ENCODE data around the gene COQ8B. TPM values are rescaled to one million over a fixed set of nuclear protein-coding genes. Genes with fewer than 3 reads are reported as not detected.
A peak's percentile ranks its signal among the peaks of the same experiment; 100 is the strongest.

Gene COQ8B
- total and polyA plus RNA-seq, 9 donors: 18.2 to 26.5 (median 23.3) TPM

- H3K4me3 ChIP-seq (ENCODE audit: low read length): no peak overlapping the region
- no peaks in the 10 kb centered on the region for H3K27me3 ChIP-seq (ENCODE audit: control insufficient read depth, insufficient read depth, low read length)
- peaks cover 4% of the 10 kb centered on the region for H3K9me3 ChIP-seq (replicated peaks; ENCODE audit: control insufficient read depth, low read depth, low read length)
- no peaks in the 10 kb centered on the region for H3K4me1 ChIP-seq (ENCODE audit: control insufficient read depth, insufficient read depth, low read length)
- H3K36me3 ChIP-seq (ENCODE audit: control insufficient read depth, insufficient read depth, low read length): peaks cover 84% of the 10 kb centered on the region
- 79% methylated on average over 2 of the region's 2 CpGs for WGBS (ENCODE audit: insufficient coverage)
- H3K27ac ChIP-seq (ENCODE audit: low read length): no peak overlapping the region
- no peak for DNase-seq
Measured at GRCh38 chr19:40672038-40672437, 44.6 kb downstream of the COQ8B start.

GRCh38 chr19:40671404-40671803 lies 45.3 kb downstream of the COQ8B start:
- H3K27ac ChIP-seq (ENCODE audit: low read length): no peak overlapping the region
- peaks cover 4% of the 10 kb centered on the region for H3K9me3 ChIP-seq (replicated peaks; ENCODE audit: control insufficient read depth, low read depth, low read length)
- no peaks in the 10 kb centered on the region for H3K4me1 ChIP-seq (ENCODE audit: control insufficient read depth, insufficient read depth, low read length)
- no peak for DNase-seq
- WGBS (ENCODE audit: insufficient coverage): 72% methylated on average over 3 of the region's 9 CpGs
- H3K36me3 ChIP-seq (ENCODE audit: control insufficient read depth, insufficient read depth, low read length): peaks cover 84% of the 10 kb centered on the region
- H3K4me3 ChIP-seq (ENCODE audit: low read length): no peak overlapping the region
- H3K27me3 ChIP-seq (ENCODE audit: control insufficient read depth, insufficient read depth, low read length): no peaks in the 10 kb centered on the region

- H3K27me3 ChIP-seq (ENCODE audit: control insufficient read depth, insufficient read depth, low read length): no peaks in the 10 kb centered on the region
- WGBS (ENCODE audit: insufficient coverage): 89% methylated on average over 4 of the region's 7 CpGs
- H3K27ac ChIP-seq (ENCODE audit: low read length): no peak overlapping the region
- no peak overlapping the region for H3K4me3 ChIP-seq (ENCODE audit: low read length)
- peaks cover 4% of the 10 kb centered on the region for H3K9me3 ChIP-seq (replicated peaks; ENCODE audit: control insufficient read depth, low read depth, low read length)
- no peak for DNase-seq
- peaks cover 73% of the 10 kb centered on the region for H3K36me3 ChIP-seq (ENCODE audit: control insufficient read depth, insufficient read depth, low read length)
- H3K4me1 ChIP-seq (ENCODE audit: control insufficient read depth, insufficient read depth, low read length): no peaks in the 10 kb centered on the region
Measured at GRCh38 chr19:40668991-40669614, 47.6 kb downstream of the COQ8B start.

- 90% methylated on average over 14 of the region's 14 CpGs for WGBS (ENCODE audit: insufficient coverage)
- H3K4me3 ChIP-seq (ENCODE audit: low read length): no peak overlapping the region
- no peak for DNase-seq
- peaks cover 58% of the 10 kb centered on the region for H3K36me3 ChIP-seq (ENCODE audit: control insufficient read depth, insufficient read depth, low read length)
- peaks cover 4% of the 10 kb centered on the region for H3K9me3 ChIP-seq (replicated peaks; ENCODE audit: control insufficient read depth, low read depth, low read length)
- no peaks in the 10 kb centered on the region for H3K27me3 ChIP-seq (ENCODE audit: control insufficient read depth, insufficient read depth, low read length)
- H3K4me1 ChIP-seq (ENCODE audit: control insufficient read depth, insufficient read depth, low read length): peaks cover 10% of the 10 kb centered on the region
- no peak overlapping the region for H3K27ac ChIP-seq (ENCODE audit: low read length)
Measured at GRCh38 chr19:40667602-40668001, 49.1 kb downstream of the COQ8B start.

DNA sequence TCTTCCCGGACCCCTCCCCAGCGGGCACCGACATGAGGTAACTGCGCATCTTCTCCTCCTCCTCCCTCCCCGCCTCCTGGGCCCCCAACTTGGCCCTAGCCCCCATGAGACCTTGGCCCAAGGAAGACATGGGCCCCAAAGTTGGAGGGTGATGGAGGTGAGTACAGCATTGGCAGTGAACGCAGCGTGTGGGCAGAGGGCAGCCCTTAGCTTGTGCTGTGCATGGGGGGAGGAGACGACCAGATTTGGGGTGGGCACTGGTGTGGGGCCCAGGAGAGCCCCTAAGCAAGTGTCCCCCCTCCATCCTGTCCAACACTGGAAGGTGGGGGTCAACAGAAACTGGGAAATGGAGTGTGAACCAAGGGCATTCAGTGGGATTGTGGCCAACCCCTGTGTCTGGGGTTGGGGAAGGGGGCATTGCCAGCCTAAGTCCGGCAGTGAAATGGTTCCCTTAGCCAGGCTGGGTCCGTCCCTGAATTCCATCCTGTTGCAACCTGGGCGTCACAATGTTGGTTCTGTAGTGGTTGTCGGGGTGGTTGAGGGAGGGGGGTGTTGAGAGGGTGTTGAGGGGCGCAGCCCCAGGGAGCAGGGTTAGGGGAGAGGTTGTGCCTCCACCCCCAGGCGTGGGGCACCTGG lies 49.8 kb downstream of the COQ8B start:
- no peak for DNase-seq
- Histone ChIP-seq H3K27me3 (ENCODE audit: control insufficient read depth, insufficient read depth, low read length) (no peaks in the 10 kb centered on the region), H3K4me1 (ENCODE audit: control insufficient read depth, insufficient read depth, low read length) (peaks cover 10% of the 10 kb centered on the region), H3K27ac (ENCODE audit: low read length) (no peak overlapping the region), H3K9me3 (replicated peaks; ENCODE audit: control insufficient read depth, low read depth, low read length) (peaks cover 4% of the 10 kb centered on the region), H3K36me3 (ENCODE audit: control insufficient read depth, insufficient read depth, low read length) (peaks cover 51% of the 10 kb centered on the region), H3K4me3 (ENCODE audit: low read length) (no peak overlapping the region)
- WGBS (ENCODE audit: insufficient coverage): 80% methylated on average over 8 of the region's 14 CpGs

- Histone ChIP-seq H3K36me3 (ENCODE audit: control insufficient read depth, insufficient read depth, low read length) (peaks cover 23% of the 10 kb centered on the region), H3K27me3 (ENCODE audit: control insufficient read depth, insufficient read depth, low read length) (no peaks in the 10 kb centered on the region), H3K9me3 (replicated peaks; ENCODE audit: control insufficient read depth, low read depth, low read length) (no peaks in the 10 kb centered on the region), H3K27ac (ENCODE audit: low read length) (peak overlapping the region; percentile 84), H3K4me1 (ENCODE audit: control insufficient read depth, insufficient read depth, low read length) (peaks cover 10% of the 10 kb centered on the region), H3K4me3 (ENCODE audit: low read length) (peak overlapping the region; percentile 66)
- DNase-seq: no peak
- 0% methylated on average over 4 of the region's 24 CpGs for WGBS (ENCODE audit: insufficient coverage)
Measured at GRCh38 chr19:40663695-40664692, 52.7 kb downstream of the COQ8B start.

DNA sequence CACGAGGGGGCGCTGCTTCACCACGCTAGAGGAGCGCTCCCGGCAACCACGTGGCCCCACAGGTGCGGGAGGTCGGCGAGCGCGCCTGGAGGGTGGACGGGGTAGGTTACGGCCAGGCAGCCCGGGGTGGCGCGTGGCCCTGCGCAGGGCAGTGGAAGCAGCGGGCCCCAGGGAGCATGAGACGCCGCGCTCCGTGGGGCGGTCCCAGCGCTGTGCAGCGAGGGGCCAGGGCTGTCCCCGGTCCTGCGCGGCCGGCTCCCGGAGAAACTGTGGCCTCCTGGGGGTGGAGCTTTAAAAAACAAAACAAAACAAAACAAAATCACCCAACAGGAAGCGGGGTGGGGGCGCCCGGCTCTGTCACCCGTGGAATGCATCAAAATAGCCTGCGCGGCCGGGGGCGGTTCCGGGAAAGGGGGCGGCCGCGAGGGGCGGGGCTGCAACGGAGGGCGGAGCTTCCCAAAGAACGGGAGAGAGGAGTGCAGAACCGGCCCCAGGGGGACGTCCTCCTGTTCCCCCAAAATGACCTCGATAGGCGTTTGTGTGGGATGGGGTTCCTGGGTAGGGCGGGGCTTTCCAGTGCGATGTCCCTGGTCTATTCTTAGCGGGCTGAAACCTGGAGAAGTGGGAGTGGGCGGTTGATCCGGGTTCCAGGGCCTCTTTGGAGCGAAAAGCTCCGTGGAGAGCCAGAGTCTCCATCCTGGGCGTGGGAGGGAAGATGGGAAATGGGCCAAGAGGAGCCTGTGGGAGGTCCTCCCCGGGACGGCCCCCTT lies 53.6 kb downstream of the COQ8B start:
- Histone ChIP-seq H3K27ac (ENCODE audit: low read length) (peak overlapping the region; percentile 84), H3K4me1 (ENCODE audit: control insufficient read depth, insufficient read depth, low read length) (peaks cover 10% of the 10 kb centered on the region), H3K36me3 (ENCODE audit: control insufficient read depth, insufficient read depth, low read length) (peaks cover 16% of the 10 kb centered on the region), H3K4me3 (ENCODE audit: low read length) (peak overlapping the region; percentile 66), H3K27me3 (ENCODE audit: control insufficient read depth, insufficient read depth, low read length) (no peaks in the 10 kb centered on the region), H3K9me3 (replicated peaks; ENCODE audit: control insufficient read depth, low read depth, low read length) (no peaks in the 10 kb centered on the region)
- peak; percentile 96 for DNase-seq
- under 1% methylated on average over 47 of the region's 60 CpGs for WGBS (ENCODE audit: insufficient coverage)

DNA sequence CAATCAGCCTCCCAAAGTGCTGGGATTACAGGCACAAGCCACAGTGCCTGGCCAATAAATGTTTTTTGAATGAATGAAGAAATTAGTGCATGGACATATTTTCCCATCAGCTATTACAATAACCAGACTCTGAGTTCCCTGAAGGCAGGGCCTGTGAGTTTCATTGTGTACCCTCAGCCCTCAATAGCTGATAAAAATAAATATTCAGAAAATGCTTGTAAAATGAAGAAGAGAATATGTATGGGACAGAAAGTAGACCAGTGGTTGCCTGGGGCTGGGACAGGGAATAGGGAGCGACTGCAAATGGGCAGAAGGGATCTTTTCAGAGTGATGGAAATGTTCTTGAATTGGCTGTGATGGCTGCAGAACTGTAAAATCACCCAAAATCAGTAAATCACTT lies 55.1 kb downstream of the COQ8B start:
- Histone ChIP-seq H3K27me3 (ENCODE audit: control insufficient read depth, insufficient read depth, low read length) (peaks cover 3% of the 10 kb centered on the region), H3K36me3 (ENCODE audit: control insufficient read depth, insufficient read depth, low read length) (peaks cover 2% of the 10 kb centered on the region), H3K9me3 (replicated peaks; ENCODE audit: control insufficient read depth, low read depth, low read length) (no peaks in the 10 kb centered on the region), H3K27ac (ENCODE audit: low read length) (no peak overlapping the region), H3K4me1 (ENCODE audit: control insufficient read depth, insufficient read depth, low read length) (peaks cover 10% of the 10 kb centered on the region), H3K4me3 (ENCODE audit: low read length) (no peak overlapping the region)
- WGBS (ENCODE audit: insufficient coverage): no CpG with 5 or more reads among the region's 1 CpG
- no peak for DNase-seq

- Histone ChIP-seq H3K4me1 (ENCODE audit: control insufficient read depth, insufficient read depth, low read length) (peaks cover 10% of the 10 kb centered on the region), H3K4me3 (ENCODE audit: low read length) (no peak overlapping the region), H3K27me3 (ENCODE audit: control insufficient read depth, insufficient read depth, low read length) (peaks cover 5% of the 10 kb centered on the region), H3K36me3 (ENCODE audit: control insufficient read depth, insufficient read depth, low read length) (no peaks in the 10 kb centered on the region), H3K27ac (ENCODE audit: low read length) (no peak overlapping the region), H3K9me3 (replicated peaks; ENCODE audit: control insufficient read depth, low read depth, low read length) (no peaks in the 10 kb centered on the region)
- no peak for DNase-seq
- WGBS (ENCODE audit: insufficient coverage): 70% methylated on average over 7 of the region's 11 CpGs
Measured at GRCh38 chr19:40659566-40659965, 57.1 kb downstream of the COQ8B start.
